ENCODE data around the gene MCTP1. TPM values are rescaled to one million over a fixed set of nuclear protein-coding genes. Genes with fewer than 3 reads are reported as not detected.

The MCTP1 gene
- total and polyA plus RNA-seq, 2 of the 8 experiments (the other 6 are each of a cell fraction or from before 2014, with no cell fraction given), result 0.56 to 3.4 TPM

GRCh38 chr5:95072281-95072680 lies 212.6 kb downstream of the MCTP1 start (continued):
- TF ChIP-seq GTF2F1 (IDR thresholded peaks at IDR 0.05; ENCODE audit: borderline replicate concordance, low read depth, low read length) (no peak), CEBPB (IDR thresholded peaks at IDR 0.05; ENCODE audit: low read depth, low read length) (no peak), RBBP5 (IDR thresholded peaks at IDR 0.05; ENCODE audit: borderline replicate concordance, low read depth, low read length) (no peak)

All from H1 (cell line).